Tibial artery (tissue), 4 donors: ENCODE measurements around the gene GUCY2F.

Source experiments
- DNase-seq, 2 donors: peaks; one replicate each; pipeline ENCODE4 v3.0.0-alpha.2; 2019
- H3K27ac ChIP-seq, 2 donors: fragments of 200-600 bp; sonication (generic) in 1 of 2; 1 replicate in 1 of 2; 2 replicates in 1 of 2; pipeline ENCODE4 v1.5.1; 2018 to 2019; ENCODE audit warnings: mild to moderate bottlenecking in 1 of 2
- H3K27me3 ChIP-seq, 2 donors: fragments of 200-600 bp; sonication (generic) in 1 of 2; one replicate each; pipeline versions ENCODE4 v1.5.1 to v1.6.0; 2016 to 2019
- H3K36me3 ChIP-seq, 3 donors: fragments of 200-600 bp; sonication (generic) in 2 of 3; one replicate each; pipeline ENCODE4 v1.5.1; 2016 to 2019; ENCODE audit warnings: mild to moderate bottlenecking in 2 of 3
- H3K4me1 ChIP-seq, 4 donors: fragments of 200-600 bp; sonication (generic) in 2 of 4; 1 replicate in 3 of 4; 2 replicates in 1 of 4; pipeline ENCODE4 v1.5.1; 2016 to 2019
- H3K4me3 ChIP-seq, 2 donors: fragments of 200-600 bp; sonication (generic) in 1 of 2; 1 replicate in 1 of 2; 2 replicates in 1 of 2; pipeline ENCODE4 v1.5.1; 2018 to 2019; ENCODE audit warnings: mild to moderate bottlenecking in 2 of 2
- H3K9me3 ChIP-seq, 3 donors: fragments of 200-600 bp; sonication (generic) in 1 of 3; one replicate each; pipeline ENCODE4 v1.5.1; 2016 to 2019
- intact Hi-C: fragments of 100-400 bp; cut with DNase I; formaldehyde crosslinking; loops from one replicate; pipeline ENCODE4 v1.15.0; 2023; ENCODE audit warnings: low total_unique reads
- TF ChIP-seq, protein P1 (sequence below), 2 experiments: fragments of 200-600 bp in 1 of 2; fragments of 450-650 bp in 1 of 2; IDR thresholded peaks; one replicate each; pipeline ENCODE4 v1.5.1; 2017 to 2019; ENCODE audit warnings: antibody characterized with exemption in 2 of 2, mild to moderate bottlenecking in 1 of 2, moderate library complexity in 1 of 2

The GUCY2F gene

GRCh38 chrX:109481986-109482385, at the start of gene GUCY2F:
Gene GUCY2F (minus strand): TSS chrX:109482086. CDS start chrX:109475936, 6,150 bp downstream.
- intact Hi-C loops, result no loop called here
- no peaks in the 10 kb centered on the region for H3K27me3 ChIP-seq
- no peak within 1 kb of the TSS for H3K4me3 ChIP-seq
- no peaks in the 10 kb centered on the region for H3K4me1 ChIP-seq
- DNase-seq, result no peak
- TF ChIP-seq, protein P1, sequence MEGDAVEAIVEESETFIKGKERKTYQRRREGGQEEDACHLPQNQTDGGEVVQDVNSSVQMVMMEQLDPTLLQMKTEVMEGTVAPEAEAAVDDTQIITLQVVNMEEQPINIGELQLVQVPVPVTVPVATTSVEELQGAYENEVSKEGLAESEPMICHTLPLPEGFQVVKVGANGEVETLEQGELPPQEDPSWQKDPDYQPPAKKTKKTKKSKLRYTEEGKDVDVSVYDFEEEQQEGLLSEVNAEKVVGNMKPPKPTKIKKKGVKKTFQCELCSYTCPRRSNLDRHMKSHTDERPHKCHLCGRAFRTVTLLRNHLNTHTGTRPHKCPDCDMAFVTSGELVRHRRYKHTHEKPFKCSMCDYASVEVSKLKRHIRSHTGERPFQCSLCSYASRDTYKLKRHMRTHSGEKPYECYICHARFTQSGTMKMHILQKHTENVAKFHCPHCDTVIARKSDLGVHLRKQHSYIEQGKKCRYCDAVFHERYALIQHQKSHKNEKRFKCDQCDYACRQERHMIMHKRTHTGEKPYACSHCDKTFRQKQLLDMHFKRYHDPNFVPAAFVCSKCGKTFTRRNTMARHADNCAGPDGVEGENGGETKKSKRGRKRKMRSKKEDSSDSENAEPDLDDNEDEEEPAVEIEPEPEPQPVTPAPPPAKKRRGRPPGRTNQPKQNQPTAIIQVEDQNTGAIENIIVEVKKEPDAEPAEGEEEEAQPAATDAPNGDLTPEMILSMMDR (IDR thresholded peaks at IDR 0.05), result no peak
- no peaks in the 10 kb centered on the region for H3K9me3 ChIP-seq
- H3K27ac ChIP-seq, result no peak within 1 kb of the TSS
- H3K36me3 ChIP-seq, result no peaks in the 10 kb centered on the region

- intact Hi-C loops, result no loop called here
- H3K4me1 ChIP-seq, result no peaks in the 10 kb centered on the region
- no peak for DNase-seq
- H3K9me3 ChIP-seq, result no peaks in the 10 kb centered on the region
- H3K4me3 ChIP-seq, result no peak overlapping the region
- no peak overlapping the region for H3K27ac ChIP-seq
- H3K36me3 ChIP-seq, result no peaks in the 10 kb centered on the region
- TF ChIP-seq, protein P1 (IDR thresholded peaks at IDR 0.05), result no peak
- no peaks in the 10 kb centered on the region for H3K27me3 ChIP-seq
Observed at GRCh38 chrX:109519001-109519400, 37.1 kb upstream of the GUCY2F start.

DNA sequence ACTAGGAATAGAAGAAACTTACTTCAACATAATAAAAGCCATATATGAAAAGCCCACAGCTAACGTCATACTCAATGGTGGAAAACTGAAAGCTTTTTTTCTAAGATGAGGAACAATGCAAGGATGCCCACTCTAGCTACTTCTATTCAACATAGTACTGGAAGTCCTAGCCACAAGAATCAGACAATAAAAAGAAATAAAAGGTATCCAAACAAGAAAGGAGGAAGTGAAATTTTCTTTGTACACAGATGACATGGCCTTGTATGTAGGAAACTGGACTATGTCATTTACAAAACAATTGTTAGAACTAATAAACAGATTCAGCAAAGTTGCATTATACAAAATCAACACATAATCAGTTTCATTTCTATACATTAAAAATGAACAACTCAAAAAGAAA, 29.2 kb upstream of the GUCY2F start:
- TF ChIP-seq, protein P1 (IDR thresholded peaks at IDR 0.05), result no peak
- no peaks in the 10 kb centered on the region for H3K9me3 ChIP-seq
- no peaks in the 10 kb centered on the region for H3K36me3 ChIP-seq
- H3K27ac ChIP-seq, result no peak overlapping the region
- H3K4me3 ChIP-seq, result no peak overlapping the region
- intact Hi-C loops, result no loop called here
- H3K27me3 ChIP-seq, result no peaks in the 10 kb centered on the region
- H3K4me1 ChIP-seq, result no peaks in the 10 kb centered on the region
- DNase-seq, result no peak

DNA sequence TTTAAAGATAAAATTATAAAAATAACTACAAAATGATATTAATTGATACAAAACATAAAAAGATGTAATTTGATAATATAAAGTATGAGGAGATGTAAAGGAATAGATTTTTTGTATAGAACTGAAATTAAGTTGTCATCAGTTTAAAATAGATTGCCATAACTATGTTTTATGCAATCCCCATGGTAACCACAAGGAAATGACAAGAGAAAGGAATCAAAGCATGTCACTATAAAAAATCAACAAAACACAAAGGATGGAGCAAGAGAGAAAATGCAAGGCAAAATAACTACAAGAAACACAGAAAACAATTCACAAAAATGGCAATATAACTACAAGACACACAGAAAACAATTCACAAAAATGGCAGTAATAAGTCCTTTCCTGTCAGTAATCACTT, 27.0 kb upstream of the GUCY2F start:
- no peak overlapping the region for H3K4me3 ChIP-seq
- no peaks in the 10 kb centered on the region for H3K4me1 ChIP-seq
- H3K36me3 ChIP-seq, result no peaks in the 10 kb centered on the region
- H3K27me3 ChIP-seq, result no peaks in the 10 kb centered on the region
- TF ChIP-seq, protein P1 (IDR thresholded peaks at IDR 0.05), result no peak
- no peak overlapping the region for H3K27ac ChIP-seq
- intact Hi-C loops, result no loop called here
- H3K9me3 ChIP-seq, result no peaks in the 10 kb centered on the region
- DNase-seq, result no peak

- Histone ChIP-seq H3K4me3 (no peak overlapping the region), H3K4me1 (no peaks in the 10 kb centered on the region), H3K27ac (no peak overlapping the region), H3K36me3 (no peaks in the 10 kb centered on the region), H3K9me3 (no peaks in the 10 kb centered on the region), H3K27me3 (no peaks in the 10 kb centered on the region)
- DNase-seq, result no peak
- intact Hi-C loops, result no loop called here
- TF ChIP-seq, protein P1 (IDR thresholded peaks at IDR 0.05), result no peak
Observed at GRCh38 chrX:109501176-109501575, 19.3 kb upstream of the GUCY2F start.

- no peaks in the 10 kb centered on the region for H3K9me3 ChIP-seq
- TF ChIP-seq, protein P1 (IDR thresholded peaks at IDR 0.05), result no peak
- H3K27me3 ChIP-seq, result no peaks in the 10 kb centered on the region
- no peak for DNase-seq
- H3K4me1 ChIP-seq, result no peaks in the 10 kb centered on the region
- no peaks in the 10 kb centered on the region for H3K36me3 ChIP-seq
- intact Hi-C loops, result no loop called here
- H3K4me3 ChIP-seq, result no peak overlapping the region
- no peak overlapping the region for H3K27ac ChIP-seq
Observed at GRCh38 chrX:109498434-109498833, 16.5 kb upstream of the GUCY2F start.
